OCI-LY3 (cell line): ENCODE measurements around the gene BPIFB6.

Source experiments
- EZH2phosphoT487 ChIP-seq: fragments of 200-600 bp; shearing (Covaris generic); IDR thresholded peaks from 2 replicates; pipeline ENCODE4 v1.6.1; 2018; ENCODE audit warnings: antibody characterized with exemption, mixed run types, low read depth
- TF ChIP-seq, protein P1 (sequence below): fragments of 200-600, 300-600 bp; sonication (generic); IDR thresholded peaks from 2 replicates; pipeline ENCODE4 v1.5.1; 2014; ENCODE audit warnings: antibody characterized with exemption, low read length, low read depth

DNA sequence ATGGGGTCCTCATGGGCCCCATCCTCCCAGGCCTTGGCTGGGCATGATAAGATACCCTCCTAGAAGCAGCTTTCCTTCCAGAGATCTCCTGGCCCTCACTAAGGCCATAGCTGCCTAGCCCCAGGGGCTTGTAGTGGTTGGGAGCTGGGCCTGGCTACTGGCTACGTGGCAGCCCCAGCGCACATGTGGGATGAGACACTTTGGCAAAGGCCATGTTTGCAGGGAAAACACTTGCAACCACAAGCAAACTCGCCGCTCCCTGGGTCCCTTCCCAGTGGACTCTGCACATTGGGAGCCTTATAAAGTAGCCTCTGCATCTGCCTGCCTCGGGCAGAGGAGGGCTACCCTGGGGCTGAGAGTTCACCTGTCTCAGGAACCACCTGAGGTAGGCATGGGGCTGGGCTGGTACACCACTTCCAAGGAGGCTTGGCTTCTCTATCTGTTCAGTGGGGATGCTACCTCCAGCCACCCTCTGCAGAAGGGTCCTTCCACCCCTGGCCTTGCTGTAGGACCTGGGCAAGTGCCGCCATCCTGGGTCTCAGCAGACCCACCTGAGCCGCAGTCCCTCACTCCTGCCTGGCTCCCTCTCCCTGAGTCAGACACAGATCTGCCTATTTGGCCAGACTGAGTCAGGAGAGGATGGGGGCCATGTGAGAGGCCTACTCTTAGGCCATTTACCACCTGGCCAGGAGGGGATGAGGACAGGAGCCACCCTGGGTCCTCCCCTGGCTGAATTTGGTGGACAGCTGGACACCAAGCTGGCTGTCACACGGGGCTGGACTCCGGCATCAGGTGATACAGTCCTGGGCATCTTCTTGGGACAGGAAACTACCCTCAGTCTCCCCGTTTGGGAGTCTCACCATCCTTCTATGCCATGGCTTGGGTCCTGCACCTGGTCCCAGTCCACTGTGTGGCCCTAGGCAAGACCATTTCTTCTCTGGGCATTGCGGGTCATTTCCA, 23.8 kb upstream of the BPIFB6 start, which contains the start of gene BPIFB2:
- TF ChIP-seq, protein P1, sequence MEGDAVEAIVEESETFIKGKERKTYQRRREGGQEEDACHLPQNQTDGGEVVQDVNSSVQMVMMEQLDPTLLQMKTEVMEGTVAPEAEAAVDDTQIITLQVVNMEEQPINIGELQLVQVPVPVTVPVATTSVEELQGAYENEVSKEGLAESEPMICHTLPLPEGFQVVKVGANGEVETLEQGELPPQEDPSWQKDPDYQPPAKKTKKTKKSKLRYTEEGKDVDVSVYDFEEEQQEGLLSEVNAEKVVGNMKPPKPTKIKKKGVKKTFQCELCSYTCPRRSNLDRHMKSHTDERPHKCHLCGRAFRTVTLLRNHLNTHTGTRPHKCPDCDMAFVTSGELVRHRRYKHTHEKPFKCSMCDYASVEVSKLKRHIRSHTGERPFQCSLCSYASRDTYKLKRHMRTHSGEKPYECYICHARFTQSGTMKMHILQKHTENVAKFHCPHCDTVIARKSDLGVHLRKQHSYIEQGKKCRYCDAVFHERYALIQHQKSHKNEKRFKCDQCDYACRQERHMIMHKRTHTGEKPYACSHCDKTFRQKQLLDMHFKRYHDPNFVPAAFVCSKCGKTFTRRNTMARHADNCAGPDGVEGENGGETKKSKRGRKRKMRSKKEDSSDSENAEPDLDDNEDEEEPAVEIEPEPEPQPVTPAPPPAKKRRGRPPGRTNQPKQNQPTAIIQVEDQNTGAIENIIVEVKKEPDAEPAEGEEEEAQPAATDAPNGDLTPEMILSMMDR = no peak
- TF ChIP-seq EZH2phosphoT487 = no peak
